NCI-H2196 treated with DMSO at 0.1 percent for 48 hours (cell line): ENCODE measurements around the gene GRIK2.

ENCODE experiments used
- DNase-seq: peaks from one replicate; lab custom pipeline; 2025; ENCODE audit not compliant: unreplicated experiment; lab: John Stamatoyannopoulos, UW

The GRIK2 gene

GRCh38 chr6:101454106-101454676 lies 60.7 kb downstream of the GRIK2 start:
- no peak for DNase-seq

- DNase-seq: no peak
These were observed 64.8 kb downstream of the GRIK2 start for GRCh38 chr6:101458336-101458735.

- no peak for DNase-seq
These were observed 65.3 kb downstream of the GRIK2 start for GRCh38 chr6:101458826-101459225.

GRCh38 chr6:101462576-101462975 lies 69.1 kb downstream of the GRIK2 start:
- no peak for DNase-seq

- no peak for DNase-seq
These were observed 72.4 kb downstream of the GRIK2 start for GRCh38 chr6:101465863-101466262.

- DNase-seq: no peak
These were observed 83.9 kb downstream of the GRIK2 start for GRCh38 chr6:101477436-101477835.

- no peak for DNase-seq
These were observed 85.4 kb downstream of the GRIK2 start for GRCh38 chr6:101478891-101479290.

GRCh38 chr6:101482606-101483005 lies 89.1 kb downstream of the GRIK2 start:
- DNase-seq: no peak

GRCh38 chr6:101484781-101485180 lies 91.3 kb downstream of the GRIK2 start:
- DNase-seq: no peak

GRCh38 chr6:101486124-101486523 lies 92.6 kb downstream of the GRIK2 start:
- DNase-seq: no peak

- DNase-seq: no peak
These were observed 93.2 kb downstream of the GRIK2 start for GRCh38 chr6:101486726-101487125.

- no peak for DNase-seq
These were observed 95.9 kb downstream of the GRIK2 start for GRCh38 chr6:101489456-101489855.

GRCh38 chr6:101490857-101491256 lies 97.3 kb downstream of the GRIK2 start:
- DNase-seq: no peak

GRCh38 chr6:101502818-101503217 lies 109.3 kb downstream of the GRIK2 start:
- no peak for DNase-seq

- DNase-seq: no peak
These were observed 116.0 kb downstream of the GRIK2 start for GRCh38 chr6:101509536-101509935.

- no peak for DNase-seq
These were observed 119.7 kb downstream of the GRIK2 start for GRCh38 chr6:101513181-101513580.

- DNase-seq: no peak
These were observed 123.1 kb downstream of the GRIK2 start for GRCh38 chr6:101516578-101516977.

GRCh38 chr6:101517632-101518031 lies 124.1 kb downstream of the GRIK2 start:
- no peak for DNase-seq

- DNase-seq: no peak
These were observed 128.7 kb downstream of the GRIK2 start for GRCh38 chr6:101522254-101522653.

GRCh38 chr6:101527467-101527866 lies 134.0 kb downstream of the GRIK2 start:
- DNase-seq: no peak

GRCh38 chr6:101528801-101529200 lies 135.3 kb downstream of the GRIK2 start:
- DNase-seq: no peak

- no peak for DNase-seq
These were observed 138.0 kb downstream of the GRIK2 start for GRCh38 chr6:101531538-101531937.

GRCh38 chr6:101534386-101534785 lies 140.9 kb downstream of the GRIK2 start:
- DNase-seq: no peak

- DNase-seq: no peak
These were observed 141.3 kb downstream of the GRIK2 start for GRCh38 chr6:101534821-101535220.
